GM12891 (cell line): ENCODE measurements around the gene MGAT5.

Experiments used
- PAX5 ChIP-seq: IDR thresholded peaks from 2 replicates; pipeline ENCODE4 v1.6.1; 2011; ENCODE audit warnings: low read length, moderate library complexity, mild to moderate bottlenecking; ENCODE audit not compliant: insufficient read depth, severe bottlenecking
- POLR2A ChIP-seq: IDR thresholded peaks from 2 replicates; pipeline ENCODE4 v1.6.1; 2011; ENCODE audit warnings: low read depth, low read length, control low read depth
- POLR2AphosphoS5 ChIP-seq: IDR thresholded peaks from 2 replicates; pipeline ENCODE4 v1.6.1; 2011; ENCODE audit warnings: low read depth, low read length, control low read depth
- POU2F2 ChIP-seq: IDR thresholded peaks from 2 replicates; pipeline ENCODE4 v1.6.1; 2011; ENCODE audit warnings: low read depth, mild to moderate bottlenecking, control low read depth, low read length, moderate library complexity
- SPI1 ChIP-seq: IDR thresholded peaks from 2 replicates; pipeline ENCODE4 v1.6.1; 2011; ENCODE audit warnings: low read depth, low read length, control low read depth
- TAF1 ChIP-seq: IDR thresholded peaks from 2 replicates; pipeline ENCODE4 v1.6.1; 2011; ENCODE audit warnings: low read depth, low read length, control low read depth

DNA sequence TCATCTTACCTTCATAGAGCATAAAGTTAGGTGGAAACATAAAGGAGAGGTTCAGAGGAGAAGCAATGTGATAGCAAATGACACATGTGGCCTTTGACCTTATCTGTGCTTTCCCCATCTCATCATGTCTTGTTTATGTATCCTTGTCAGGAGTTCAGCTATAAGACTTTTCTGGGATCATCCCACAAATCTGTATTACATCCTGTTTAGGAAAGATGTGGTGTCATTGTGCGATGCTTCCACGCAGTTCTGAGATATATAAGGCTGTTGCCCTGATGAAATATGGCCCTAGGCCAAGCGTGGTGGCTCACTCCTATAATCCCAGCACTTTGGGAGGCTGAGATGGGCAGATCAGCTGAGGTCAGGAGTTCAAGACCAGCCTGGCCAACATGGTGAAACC is 15.5 kb upstream of the MGAT5 start:
- no peak for TF ChIP-seq POLR2A
- no peak for TF ChIP-seq POLR2AphosphoS5
- TF ChIP-seq TAF1: no peak
- TF ChIP-seq SPI1: no peak
- TF ChIP-seq POU2F2: no peak
- TF ChIP-seq PAX5: no peak
